Body of pancreas (tissue), 4 donors: Measurements from ENCODE around the gene GAB2. TPM values are rescaled to one million over a fixed set of nuclear protein-coding genes. Genes with fewer than 3 reads are reported as not detected.

Experiments used
- ATAC-seq: fragments of 150-250 bp; one replicate; pipeline ENCODE4 v1.9.1; 2016
- DNase-seq, 4 donors: peaks; one replicate each; pipeline ENCODE4 v3.0.0-alpha.2; 2019
- H3K27ac ChIP-seq, 4 donors: fragments of 200-600 bp; sonication (generic); 1 replicate in 3 of 4; 2 replicates in 1 of 4; pipeline versions ENCODE4 v1.5.1 to v1.6.1; 2016 to 2019; ENCODE audit warnings: mild to moderate bottlenecking in 1 of 4, mixed read lengths in 1 of 4, moderate library complexity in 1 of 4
- H3K27me3 ChIP-seq, 2 donors: fragments of 200-600 bp; sonication (generic); one replicate each; pipeline ENCODE4 v1.6.0; 2016; ENCODE audit warnings: mild to moderate bottlenecking in 1 of 2
- H3K36me3 ChIP-seq, 2 donors: fragments of 200-600 bp; sonication (generic); replicated peaks in 1 of 2; 2 replicates each; pipeline ENCODE4 v1.5.1; 2016; ENCODE audit warnings: low read depth in 2 of 2; ENCODE audit not compliant: insufficient read depth in 1 of 2
- H3K4me1 ChIP-seq: fragments of 200-600 bp; sonication (generic); one replicate; pipeline ENCODE4 v1.6.0; 2016
- H3K4me3 ChIP-seq, 2 donors: fragments of 200-600 bp; sonication (generic); 1 replicate in 1 of 2; 2 replicates in 1 of 2; pipeline ENCODE4 v1.5.1; 2016 to 2019
- H3K9me3 ChIP-seq, 3 donors: fragments of 200-600 bp; sonication (generic); 1 replicate in 2 of 3; 2 replicates in 1 of 3; pipeline ENCODE4 v1.5.1; 2016
- CTCF ChIP-seq, 7 experiments: fragments of 450-650 bp in 4 of 7; fragments of 200-600 bp in 3 of 7; sonication (generic) in 3 of 7; IDR thresholded peaks; one replicate each; pipeline ENCODE4 v1.5.1; 2016 to 2019; ENCODE audit warnings: antibody characterized with exemption in 7 of 7
- POLR2A ChIP-seq, 3 donors: fragments of 450-650 bp; IDR thresholded peaks; one replicate each; pipeline ENCODE4 v1.6.1; 2016; ENCODE audit warnings: antibody characterized with exemption in 3 of 3, mild to moderate bottlenecking in 2 of 3
- WGBS, 2 donors: methylation state at CpG; one replicate each; pipeline ENCODE4 v1.1.5; 2017; 5-methylcytosine and 5-hydroxymethylcytosine counted together
- intact Hi-C: fragments of 100-400 bp; cut with DNase I; formaldehyde crosslinking; loops from one replicate; pipeline ENCODE4 v1.15.1; 2023
- total RNA-seq, 2 donors: library from RNA; depleted of rRNA; stranded (reverse); fragments of >200 nt; gene quantifications; one replicate each; pipeline ENCODE4 v1.1.0, GENCODE V29; 2016

Gene GAB2
- total RNA-seq, 2 donors from 2014 or later = 6.9 to 16.9 TPM

GRCh38 chr11:78311702-78312371 lies 105.8 kb downstream of the GAB2 start:
- Histone ChIP-seq H3K27ac (no peak overlapping the region), H3K4me3 (no peak overlapping the region), H3K9me3 (no peaks in the 10 kb centered on the region), H3K36me3 (no peaks in the 10 kb centered on the region), H3K4me1 (peaks cover 18% of the 10 kb centered on the region), H3K27me3 (no peaks in the 10 kb centered on the region)
- intact Hi-C loops = no loop called here
- ATAC-seq (no peak), DNase-seq (no peak)
- 80 to 83% methylated on average over 5 of the region's 5 CpGs for WGBS, 2 donors
- TF ChIP-seq CTCF (IDR thresholded peaks at IDR 0.05) (no peak), POLR2A (IDR thresholded peaks at IDR 0.05) (no peak)

DNA sequence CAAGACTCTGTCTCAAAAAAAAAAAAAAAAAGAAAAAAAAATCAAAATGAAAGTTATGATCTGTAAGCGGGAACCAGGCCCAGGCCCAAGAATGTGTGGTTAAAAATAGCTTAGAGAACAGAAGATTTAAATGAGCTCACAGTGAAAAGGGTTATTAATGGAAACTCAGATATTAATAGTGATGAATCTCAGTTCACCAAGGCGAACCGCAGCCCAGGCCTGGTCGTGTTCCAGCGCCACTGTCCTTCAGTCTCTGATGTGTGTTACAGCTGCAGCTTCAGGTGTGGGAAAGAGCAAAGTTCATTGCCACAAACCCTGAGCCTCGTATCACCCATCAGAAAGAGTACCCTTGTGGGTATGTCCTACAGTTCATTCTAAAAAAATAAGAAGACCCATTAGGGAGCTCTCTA lies 107.1 kb downstream of the GAB2 start:
- H3K27ac ChIP-seq = peak overlapping the region in 3 of 4 donors; percentile 13 to 37 (median 31)
- DNase-seq = peak; percentile 23 to 68 (median 40)
- no peaks in the 10 kb centered on the region for H3K36me3 ChIP-seq
- no peaks in the 10 kb centered on the region for H3K9me3 ChIP-seq
- no peaks in the 10 kb centered on the region for H3K27me3 ChIP-seq
- WGBS, 2 donors = 13 to 18% methylated on average over 6 of the region's 6 CpGs
- H3K4me1 ChIP-seq = peaks cover 18% of the 10 kb centered on the region
- intact Hi-C loops = no loop called here
- ATAC-seq = peak; percentile 40
- no peak overlapping the region for H3K4me3 ChIP-seq
- no peak for TF ChIP-seq POLR2A (IDR thresholded peaks at IDR 0.05)
- no peak for TF ChIP-seq CTCF (IDR thresholded peaks at IDR 0.05)

DNA sequence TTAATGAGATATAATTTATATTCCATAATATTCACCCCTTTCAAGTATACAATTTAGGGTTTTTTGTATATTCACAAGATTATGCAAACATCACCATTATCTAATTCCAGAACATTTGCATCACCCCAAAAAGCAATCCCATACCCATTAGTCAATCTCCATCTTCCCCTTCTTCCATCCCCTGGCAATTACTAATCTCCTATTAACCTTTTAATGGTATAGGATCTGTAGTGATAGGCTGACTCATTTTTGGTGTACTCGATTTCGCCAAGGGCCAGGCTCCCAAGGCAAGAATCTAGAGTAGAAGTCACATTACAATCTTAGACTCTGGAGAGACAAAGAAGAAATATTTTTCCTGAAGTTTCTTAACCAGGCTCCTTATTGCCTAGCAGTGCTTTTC lies 113.4 kb downstream of the GAB2 start:
- peaks cover 5% of the 10 kb centered on the region for H3K4me1 ChIP-seq
- no peak overlapping the region for H3K27ac ChIP-seq
- 96 to 98% methylated on average over 2 of the region's 2 CpGs for WGBS, 2 donors
- TF ChIP-seq CTCF (IDR thresholded peaks at IDR 0.05) (no peak), POLR2A (IDR thresholded peaks at IDR 0.05) (no peak)
- no peaks in the 10 kb centered on the region for H3K9me3 ChIP-seq
- no peak for DNase-seq
- no peaks in the 10 kb centered on the region for H3K27me3 ChIP-seq
- no peaks in the 10 kb centered on the region for H3K36me3 ChIP-seq
- H3K4me3 ChIP-seq = no peak overlapping the region
- ATAC-seq = no peak
- intact Hi-C loops = no loop called here

- ATAC-seq = no peak
- Histone ChIP-seq H3K27ac (no peak overlapping the region), H3K36me3 (no peaks in the 10 kb centered on the region), H3K4me1 (peaks cover 5% of the 10 kb centered on the region), H3K9me3 (no peaks in the 10 kb centered on the region), H3K4me3 (no peak overlapping the region), H3K27me3 (no peaks in the 10 kb centered on the region)
- WGBS, 2 donors = 93 to 94% methylated on average over 5 of the region's 5 CpGs
- DNase-seq = no peak
- TF ChIP-seq POLR2A (IDR thresholded peaks at IDR 0.05) (no peak), CTCF (IDR thresholded peaks at IDR 0.05) (no peak)
- intact Hi-C loops = no loop called here
Observed at GRCh38 chr11:78300108-78300839, 117.3 kb downstream of the GAB2 start.
